Bronchial epithelial cell (primary cell): Measurements from ENCODE around the gene CRPPA. TPM values are rescaled to one million over a fixed set of nuclear protein-coding genes. Genes with fewer than 3 reads are reported as not detected.
"Not testable (repeated sequence)": the region's sequence is repeated elsewhere in the genome, so short reads cannot be mapped to it uniquely, and the experiment has no call there.

Experiments
- DNase-seq: peaks from one replicate; pipeline ENCODE4 v3.0.0-alpha.2; 2010; ENCODE audit warnings: low read depth
- FAIRE-seq: peaks from 2 replicates; lab custom pipeline; 2011; peaks lifted over from hg19 to GRCh38; lab: Jason Lieb, UNC
- H3K27me3 ChIP-seq: 2 replicates; pipeline ENCODE4 v1.5.1; 2011; ENCODE audit warnings: low read length; ENCODE audit not compliant: control insufficient read depth, insufficient read depth
- H3K36me3 ChIP-seq: 2 replicates; pipeline ENCODE4 v1.5.1; 2011; ENCODE audit warnings: low read length; ENCODE audit not compliant: control insufficient read depth, insufficient read depth
- H3K4me3 ChIP-seq: 2 replicates; pipeline ENCODE4 v1.5.1; 2011; ENCODE audit warnings: mild to moderate bottlenecking, low read depth, low read length, control low read depth
- total RNA-seq: library from RNA; depleted of rRNA; stranded (reverse); fragments of >200 nt; gene quantifications from 2 replicates; pipeline ENCODE4 v1.2.1, GENCODE V29; 2014
- TF ChIP-seq, protein P1 (sequence below): IDR thresholded peaks from 2 replicates; pipeline ENCODE4 v1.5.1; 2011; ENCODE audit warnings: mild to moderate bottlenecking, moderate library complexity, low read length, control low read depth, inconsistent platforms; ENCODE audit not compliant: insufficient read depth, severe bottlenecking

The CRPPA gene
- total RNA-seq, 1 donor from 2014 or later = 0.26 TPM

DNA sequence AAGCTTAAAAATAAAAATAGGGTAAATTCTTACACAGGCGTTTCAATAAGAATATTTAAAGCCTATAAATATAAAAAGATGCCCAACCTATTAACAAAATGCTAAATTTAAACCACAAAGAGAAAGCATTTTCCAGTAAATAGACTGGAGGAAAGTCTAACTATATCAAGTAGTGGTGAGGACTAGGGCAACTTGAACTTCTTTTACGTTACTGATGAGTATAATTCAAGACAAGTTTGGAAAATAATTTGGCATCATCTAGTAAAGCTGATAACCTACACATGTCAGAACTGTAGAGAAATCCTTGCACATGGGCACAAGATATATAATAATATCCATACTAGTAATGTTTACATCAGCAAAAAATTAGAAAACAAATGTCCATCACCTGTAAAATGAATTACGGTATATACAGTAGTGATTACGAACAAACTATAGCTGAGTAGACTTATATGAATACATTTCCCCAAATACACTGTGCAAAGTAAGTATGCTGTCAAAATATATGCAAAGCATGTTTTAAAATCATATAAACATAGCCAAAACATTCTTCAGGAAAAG lies 27.4 kb downstream of the CRPPA start:
- FAIRE-seq = no peak
- H3K4me3 ChIP-seq = no peak overlapping the region
- TF ChIP-seq, protein P1, sequence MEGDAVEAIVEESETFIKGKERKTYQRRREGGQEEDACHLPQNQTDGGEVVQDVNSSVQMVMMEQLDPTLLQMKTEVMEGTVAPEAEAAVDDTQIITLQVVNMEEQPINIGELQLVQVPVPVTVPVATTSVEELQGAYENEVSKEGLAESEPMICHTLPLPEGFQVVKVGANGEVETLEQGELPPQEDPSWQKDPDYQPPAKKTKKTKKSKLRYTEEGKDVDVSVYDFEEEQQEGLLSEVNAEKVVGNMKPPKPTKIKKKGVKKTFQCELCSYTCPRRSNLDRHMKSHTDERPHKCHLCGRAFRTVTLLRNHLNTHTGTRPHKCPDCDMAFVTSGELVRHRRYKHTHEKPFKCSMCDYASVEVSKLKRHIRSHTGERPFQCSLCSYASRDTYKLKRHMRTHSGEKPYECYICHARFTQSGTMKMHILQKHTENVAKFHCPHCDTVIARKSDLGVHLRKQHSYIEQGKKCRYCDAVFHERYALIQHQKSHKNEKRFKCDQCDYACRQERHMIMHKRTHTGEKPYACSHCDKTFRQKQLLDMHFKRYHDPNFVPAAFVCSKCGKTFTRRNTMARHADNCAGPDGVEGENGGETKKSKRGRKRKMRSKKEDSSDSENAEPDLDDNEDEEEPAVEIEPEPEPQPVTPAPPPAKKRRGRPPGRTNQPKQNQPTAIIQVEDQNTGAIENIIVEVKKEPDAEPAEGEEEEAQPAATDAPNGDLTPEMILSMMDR = no peak

DNA sequence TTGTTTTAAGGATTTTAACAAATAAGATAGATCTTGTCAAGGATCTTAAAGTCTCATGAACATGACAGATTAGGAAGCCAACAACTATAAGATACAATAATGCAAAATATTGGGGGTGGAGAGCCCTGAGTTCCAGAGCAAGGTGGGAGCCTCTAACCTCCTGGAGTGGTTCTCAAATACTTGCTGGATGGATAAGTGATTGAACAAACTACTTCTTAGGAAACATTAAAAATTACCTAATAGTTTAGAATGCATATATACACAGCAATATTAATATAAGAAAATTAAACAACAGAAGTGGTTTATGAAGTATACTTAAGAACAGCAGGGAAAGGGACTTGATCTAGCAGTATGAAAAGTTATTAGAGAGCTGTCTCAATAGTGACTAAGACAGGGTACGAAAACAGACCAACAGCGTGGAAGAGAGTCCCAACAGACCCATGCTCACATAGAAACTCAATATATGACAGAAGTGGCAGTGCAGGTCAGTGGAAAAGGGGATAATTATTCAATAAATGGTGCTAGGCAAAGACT lies 28.3 kb downstream of the CRPPA start:
- H3K36me3 ChIP-seq = no peaks in the 10 kb centered on the region
- FAIRE-seq (no peak), DNase-seq (no peak)
- TF ChIP-seq, protein P1 = no peak
- no peak overlapping the region for H3K4me3 ChIP-seq
- H3K27me3 ChIP-seq = no peaks in the 10 kb centered on the region

More for the DNA sequence above, 27.4 kb downstream of the CRPPA start:
- Histone ChIP-seq H3K27me3 (no peaks in the 10 kb centered on the region), H3K36me3 (no peaks in the 10 kb centered on the region)
- no peak for DNase-seq

DNA sequence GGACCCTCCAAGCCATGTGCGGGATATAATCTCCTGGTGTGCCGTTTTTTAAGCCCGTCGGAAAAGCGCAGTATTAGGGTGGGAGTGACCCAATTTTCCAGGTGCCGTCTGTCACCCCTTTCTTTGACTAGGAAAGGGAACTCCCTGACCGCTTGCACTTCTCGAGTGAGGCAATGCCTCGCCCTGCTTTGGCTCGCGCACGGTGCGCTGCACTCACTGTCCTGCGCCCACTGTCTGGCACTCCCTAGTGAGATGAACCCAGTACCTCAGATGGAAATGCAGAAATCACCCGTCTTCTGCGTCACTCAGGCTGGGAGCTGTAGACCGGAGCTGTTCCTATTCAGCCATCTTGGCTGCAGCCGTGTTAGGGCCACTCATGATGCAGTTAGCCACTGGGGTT lies 37.6 kb downstream of the CRPPA start:
- not testable (repeated sequence) for FAIRE-seq, DNase-seq, H3K4me3 ChIP-seq, H3K36me3 ChIP-seq, H3K27me3 ChIP-seq

DNA sequence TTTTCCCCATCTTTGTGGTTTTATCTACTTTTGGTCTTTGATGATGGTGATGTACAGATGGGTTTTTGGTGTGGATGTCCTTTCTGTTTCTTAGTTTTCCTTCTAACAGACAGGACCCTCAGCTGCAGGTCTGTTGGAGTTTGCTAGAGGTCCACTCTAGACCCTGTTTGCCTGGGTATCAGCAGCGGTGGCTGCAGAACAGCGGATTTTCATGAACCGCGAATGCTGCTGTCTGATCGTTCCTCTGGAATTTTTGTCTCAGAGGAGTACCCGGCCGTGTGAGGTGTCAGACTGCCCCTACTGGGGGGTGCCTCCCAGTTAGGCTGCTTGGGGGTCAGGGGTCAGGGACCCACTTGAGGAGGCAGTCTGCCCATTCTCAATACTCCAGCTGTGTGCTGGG lies 38.2 kb downstream of the CRPPA start:
- not testable (repeated sequence) for H3K27me3 ChIP-seq, FAIRE-seq, DNase-seq, H3K4me3 ChIP-seq, H3K36me3 ChIP-seq

Other genes starting within 250 kb of the CRPPA start
- gene SOSTDC1, start 44.2 kb upstream of the CRPPA start, total RNA-seq = not detected in 2 replicates
- gene LRRC72, start 105.3 kb upstream of the CRPPA start, total RNA-seq = not detected in 2 replicates
- gene ANKMY2, start 224.2 kb upstream of the CRPPA start, total RNA-seq = 5.5 and 9.5 TPM in 2 replicates
- 61.8 and 91.4 TPM in 2 replicates for gene BZW2, start 224.6 kb upstream of the CRPPA start, total RNA-seq